ENCODE data around the gene APLF.

- no peak for TF ChIP-seq CTCF (conservative IDR thresholded peaks at IDR 0.05; ENCODE audit: low read length)
- no peak for TF ChIP-seq EZH2phosphoT487 (IDR thresholded peaks at IDR 0.05; ENCODE audit: borderline replicate concordance, low read depth, low read length)
Measured at GRCh38 chr2:68454719-68455118, 12.7 kb upstream of the APLF start.

All from OCI-LY7 (cell line).